ENCODE data around the gene KLK1. TPM values are rescaled to one million over a fixed set of nuclear protein-coding genes. Genes with fewer than 3 reads are reported as not detected.

Gene KLK1
- total and polyA plus RNA-seq, 2 of the 13 experiments (the other 11 are each of a cell fraction or from before 2014, with no cell fraction given) = not detected

DNA sequence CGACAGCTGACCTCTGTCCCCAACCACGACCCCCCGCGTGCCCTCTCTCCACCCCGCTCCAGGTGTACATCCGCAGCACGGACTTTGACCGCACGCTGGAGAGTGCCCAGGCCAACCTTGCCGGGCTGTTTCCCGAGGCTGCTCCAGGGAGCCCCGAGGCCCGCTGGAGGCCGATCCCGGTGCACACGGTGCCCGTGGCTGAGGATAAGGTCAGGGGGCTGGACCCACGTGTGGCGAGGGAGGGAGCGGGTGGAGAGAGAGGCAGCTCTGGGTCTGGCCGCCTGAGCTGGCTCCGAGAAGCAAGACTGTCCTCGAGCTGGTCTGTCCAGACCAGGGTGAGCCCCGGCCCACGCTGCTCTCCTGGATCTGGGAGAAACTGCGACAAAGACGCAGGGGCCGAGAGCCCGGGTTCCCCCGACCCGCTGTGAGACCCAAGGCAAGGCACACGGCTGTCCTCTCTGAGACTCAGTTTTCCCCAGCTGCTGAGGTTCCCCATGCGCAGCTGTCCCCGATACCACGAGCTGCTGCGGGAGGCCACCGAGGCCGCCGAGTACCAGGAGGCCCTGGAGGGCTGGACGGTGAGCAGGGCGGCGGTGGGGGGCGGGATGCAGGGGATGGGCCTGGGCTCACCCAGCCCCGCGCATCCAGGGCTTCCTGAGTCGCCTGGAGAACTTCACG is 31.9 kb downstream of the KLK1 start (continued):
- TF ChIP-seq ZNF33B (CRISPR knock-in tag; IDR thresholded peaks at IDR 0.05) = no peak
- no peak for TF ChIP-seq PLSCR1 (CRISPR knock-in tag; IDR thresholded peaks at IDR 0.05; ENCODE audit: borderline replicate concordance)
- TF ChIP-seq ZNF33A (CRISPR knock-in tag; IDR thresholded peaks at IDR 0.05; ENCODE audit: borderline replicate concordance) = no peak
- no peak for TF ChIP-seq ATM (IDR thresholded peaks at IDR 0.05; ENCODE audit: borderline replicate concordance)
- 0 out of 2 replicates have a peak, but pooled peaks have one; percentile 42 for TF ChIP-seq TBX2 (CRISPR knock-in tag; IDR thresholded peaks at IDR 0.05; ENCODE audit: borderline replicate concordance)
- TF ChIP-seq RFX5 (IDR thresholded peaks at IDR 0.05; ENCODE audit: low read depth, low read length) = no peak
- no peak for TF ChIP-seq MAFG (CRISPR knock-in tag; IDR thresholded peaks at IDR 0.05)
- TF ChIP-seq HOXA9 (CRISPR knock-in tag; IDR thresholded peaks at IDR 0.05; ENCODE audit: borderline replicate concordance) = no peak
- no peak for TF ChIP-seq PRPF4 (IDR thresholded peaks at IDR 0.05; ENCODE audit: low read depth, low read length, poor library complexity, severe bottlenecking)
- TF ChIP-seq SIX4 (CRISPR knock-in tag; IDR thresholded peaks at IDR 0.05) = no peak
- no peak for TF ChIP-seq SPEN (CRISPR knock-in tag; IDR thresholded peaks at IDR 0.05; ENCODE audit: low read depth)
- TF ChIP-seq ZSCAN25 (CRISPR knock-in tag; IDR thresholded peaks at IDR 0.05) = no peak
- TF ChIP-seq MED13 (CRISPR knock-in tag; IDR thresholded peaks at IDR 0.05) = no peak
- TF ChIP-seq ZBTB7B (CRISPR knock-in tag; IDR thresholded peaks at IDR 0.05) = 0 out of 2 replicates have a peak, but pooled peaks have one; percentile 32
- no peak for TF ChIP-seq MLLT10 (CRISPR knock-in tag; IDR thresholded peaks at IDR 0.05)
- TF ChIP-seq, protein P1, sequence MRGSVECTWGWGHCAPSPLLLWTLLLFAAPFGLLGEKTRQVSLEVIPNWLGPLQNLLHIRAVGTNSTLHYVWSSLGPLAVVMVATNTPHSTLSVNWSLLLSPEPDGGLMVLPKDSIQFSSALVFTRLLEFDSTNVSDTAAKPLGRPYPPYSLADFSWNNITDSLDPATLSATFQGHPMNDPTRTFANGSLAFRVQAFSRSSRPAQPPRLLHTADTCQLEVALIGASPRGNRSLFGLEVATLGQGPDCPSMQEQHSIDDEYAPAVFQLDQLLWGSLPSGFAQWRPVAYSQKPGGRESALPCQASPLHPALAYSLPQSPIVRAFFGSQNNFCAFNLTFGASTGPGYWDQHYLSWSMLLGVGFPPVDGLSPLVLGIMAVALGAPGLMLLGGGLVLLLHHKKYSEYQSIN (CRISPR knock-in tag; IDR thresholded peaks at IDR 0.05; ENCODE audit: borderline replicate concordance) = no peak
- no peak for TF ChIP-seq ZNF724P (CRISPR knock-in tag; IDR thresholded peaks at IDR 0.05; ENCODE audit: borderline replicate concordance)
- TF ChIP-seq PHB2 (IDR thresholded peaks at IDR 0.05; ENCODE audit: partially characterized antibody) = no peak

All from HepG2 (cell line).